HG03354 (cell line): Measurements from ENCODE around the gene ASS1.
"Not testable (repeated sequence)": the region's sequence is repeated elsewhere in the genome, so short reads cannot be mapped to it uniquely, and the experiment has no call there.

Experiments
- ATAC-seq: cut with Tn5 transposase; IDR thresholded peaks from one replicate; pipeline ENCODE4 v1.9.1; 2021; ENCODE audit warnings: mild to moderate bottlenecking; ENCODE audit not compliant: unreplicated experiment, poor library complexity, severe bottlenecking

The ASS1 gene

DNA sequence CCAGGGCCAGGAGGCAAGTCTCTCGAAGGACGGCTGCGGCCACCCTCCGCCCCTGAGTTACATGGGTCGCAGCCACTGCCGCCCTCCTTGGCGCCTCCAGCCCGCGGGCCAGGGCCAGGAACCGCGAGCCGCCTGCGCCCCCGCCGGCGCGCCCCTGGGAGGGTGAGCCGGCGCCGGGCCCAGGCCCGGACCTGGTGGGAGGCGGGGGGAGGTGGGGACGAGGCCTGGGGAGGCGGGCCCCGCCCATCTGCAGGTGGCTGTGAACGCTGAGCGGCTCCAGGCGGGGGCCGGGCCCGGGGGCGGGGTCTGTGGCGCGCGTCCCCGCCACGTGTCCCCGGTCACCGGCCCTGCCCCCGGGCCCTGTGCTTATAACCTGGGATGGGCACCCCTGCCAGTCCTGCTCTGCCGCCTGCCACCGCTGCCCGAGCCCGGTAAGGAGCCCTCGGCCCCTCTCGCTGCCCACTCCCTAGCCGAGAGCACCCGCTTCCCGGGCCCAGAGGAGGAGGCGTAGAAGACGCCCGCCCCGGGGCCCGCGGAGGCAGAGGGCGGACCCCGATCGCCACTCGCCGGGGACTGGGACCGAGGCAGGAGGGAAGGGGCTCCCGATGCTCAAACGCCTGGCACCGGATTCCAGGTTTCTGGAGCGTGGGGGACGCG lies at the start of gene ASS1:
Gene ASS1, plus strand, starts transcription at position 397 of the 657 bp plus-strand sequence. CDS start 7,268 bp downstream, outside the sequence.
- no peak for ATAC-seq

DNA sequence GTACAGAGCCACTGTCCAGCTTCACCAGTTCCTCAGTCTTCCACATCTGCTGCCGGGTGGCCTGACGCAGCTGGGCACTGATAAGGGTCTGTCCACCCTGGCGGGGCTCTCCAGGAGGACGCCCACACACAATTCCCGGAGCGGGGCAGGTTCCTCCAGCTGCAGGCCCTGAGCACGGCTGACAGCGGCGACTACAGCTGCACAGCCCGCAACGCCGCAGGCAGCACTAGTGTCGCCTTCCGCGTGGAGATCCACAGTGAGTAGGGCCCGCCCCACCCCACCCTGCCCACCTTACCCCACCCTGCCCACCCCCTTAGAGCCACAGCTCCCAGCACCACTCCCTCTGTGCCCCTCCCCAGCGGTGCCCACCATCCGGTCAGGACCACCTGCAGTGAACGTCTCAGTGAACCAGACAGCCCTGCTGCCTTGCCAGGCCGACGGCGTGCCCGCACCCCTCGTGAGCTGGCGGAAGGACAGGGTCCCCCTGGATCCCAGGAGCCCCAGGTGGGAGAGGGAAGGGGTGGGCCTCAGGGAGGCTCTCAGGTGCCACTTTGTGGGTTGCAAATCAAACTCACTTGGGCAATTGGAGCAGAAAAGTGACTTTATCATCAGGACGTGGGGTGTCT lies 48.8 kb upstream of the ASS1 start:
- no peak for ATAC-seq

DNA sequence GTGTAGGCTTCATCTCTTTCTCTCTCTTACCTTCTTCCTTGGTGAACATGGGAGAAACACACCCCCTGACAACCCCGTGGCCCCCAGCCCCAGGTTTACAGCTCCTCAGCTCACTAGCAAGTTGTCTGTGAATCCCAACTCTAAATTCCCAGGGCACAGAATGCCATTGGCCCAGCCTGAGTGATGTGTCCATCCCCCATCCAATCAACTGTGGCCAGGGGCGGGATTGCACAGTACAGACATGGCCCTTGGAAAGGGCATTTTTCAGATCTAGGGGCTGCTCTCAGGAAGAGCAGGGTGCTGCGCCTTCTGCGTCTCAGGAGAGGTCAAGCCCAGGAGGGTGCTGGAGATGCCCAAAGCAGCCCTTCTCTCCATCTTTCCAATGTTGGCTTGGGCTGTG lies 48.2 kb upstream of the ASS1 start:
- ATAC-seq: no peak

DNA sequence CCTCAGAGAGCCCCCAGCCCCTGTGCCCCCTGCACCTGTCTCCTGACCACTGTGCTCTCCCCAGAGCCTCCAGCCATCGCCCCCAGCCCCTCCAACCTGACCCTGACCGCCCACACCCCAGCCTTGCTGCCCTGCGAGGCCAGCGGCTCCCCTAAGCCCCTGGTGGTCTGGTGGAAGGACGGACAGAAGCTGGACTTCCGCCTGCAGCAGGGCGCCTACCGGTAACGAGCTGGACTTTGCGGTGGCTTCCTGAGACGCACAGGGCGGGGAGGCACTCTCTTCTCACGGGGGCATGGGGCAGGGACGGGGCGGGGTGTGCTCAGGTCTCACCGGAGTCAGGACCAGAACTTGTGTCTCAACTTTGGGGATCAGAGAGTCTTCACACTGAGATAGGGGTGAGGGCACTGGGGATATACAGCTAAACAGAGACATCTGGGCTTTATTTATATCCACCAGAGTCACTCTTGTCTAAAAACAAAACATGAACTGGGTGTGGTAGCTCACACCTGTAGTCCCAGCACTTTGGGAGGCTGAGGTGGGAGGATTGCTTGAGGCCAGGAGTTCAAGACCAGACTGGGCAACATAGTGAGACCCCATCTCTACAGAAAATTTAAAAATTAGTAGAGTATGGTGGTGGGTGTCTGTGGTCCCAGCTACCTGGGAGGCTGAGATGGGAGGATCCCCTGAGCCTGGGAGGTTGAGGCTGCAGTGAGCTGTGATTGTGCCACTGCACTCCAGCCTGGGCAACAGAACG lies 46.1 kb upstream of the ASS1 start:
- ATAC-seq: no peak

DNA sequence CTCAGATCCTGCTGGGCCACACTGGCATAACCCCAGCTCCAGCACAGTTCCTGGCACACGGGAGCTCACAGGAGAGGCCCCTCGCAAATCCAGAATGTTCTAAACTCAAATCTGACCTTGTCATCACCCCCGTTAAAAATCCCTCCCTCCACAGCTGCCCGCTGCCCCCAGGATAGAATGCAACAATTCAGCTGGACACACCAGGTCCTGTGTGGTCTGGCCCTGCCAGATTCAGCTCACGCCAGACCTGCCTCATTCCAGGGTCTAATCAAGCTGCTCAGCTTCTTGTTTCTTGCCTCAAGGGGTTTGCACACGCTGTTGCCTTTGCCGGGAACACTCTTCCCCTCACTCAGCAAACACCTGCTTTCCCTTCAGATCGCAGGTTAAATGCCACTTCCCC lies 45.0 kb upstream of the ASS1 start:
- ATAC-seq: no peak

DNA sequence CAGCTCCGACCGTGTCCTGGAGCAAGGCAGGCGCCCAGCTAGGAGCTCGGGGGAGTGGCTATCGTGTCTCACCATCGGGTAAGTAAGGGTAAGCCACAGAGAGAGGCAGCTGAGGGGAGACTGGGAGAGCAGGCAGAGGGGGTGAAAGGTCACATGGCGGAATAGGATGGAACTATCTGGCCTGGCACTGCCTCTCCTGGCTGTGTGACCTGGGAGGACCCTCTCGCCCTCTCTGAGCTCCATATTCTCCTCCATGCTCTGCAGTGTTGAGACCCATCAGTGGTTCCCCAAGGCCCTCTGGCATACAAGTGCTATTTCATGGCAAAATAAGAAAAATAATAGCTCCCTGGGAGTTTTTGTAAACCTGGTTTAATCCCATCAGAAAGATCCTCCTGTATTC lies 43.9 kb upstream of the ASS1 start:
- ATAC-seq: no peak

DNA sequence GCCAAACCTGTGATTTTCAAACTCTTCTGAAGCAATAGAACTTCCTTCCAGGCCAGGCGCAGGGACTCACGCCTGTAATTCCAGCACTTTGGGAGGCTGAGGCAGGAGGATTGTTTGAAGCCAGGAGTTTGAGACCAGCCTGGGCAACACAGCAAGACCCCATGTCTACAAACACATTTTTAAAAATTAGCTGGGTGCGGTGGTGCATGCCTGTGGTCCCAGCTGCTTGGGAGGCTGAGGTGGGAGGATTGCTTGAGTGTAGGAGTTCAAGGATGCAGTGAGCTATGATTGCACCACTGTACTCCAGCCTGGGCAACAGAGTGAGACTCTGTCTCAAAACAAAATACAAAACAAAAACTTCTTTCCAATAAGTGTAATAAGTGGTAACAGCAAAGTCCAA lies 43.0 kb upstream of the ASS1 start:
- not testable (repeated sequence) for ATAC-seq

DNA sequence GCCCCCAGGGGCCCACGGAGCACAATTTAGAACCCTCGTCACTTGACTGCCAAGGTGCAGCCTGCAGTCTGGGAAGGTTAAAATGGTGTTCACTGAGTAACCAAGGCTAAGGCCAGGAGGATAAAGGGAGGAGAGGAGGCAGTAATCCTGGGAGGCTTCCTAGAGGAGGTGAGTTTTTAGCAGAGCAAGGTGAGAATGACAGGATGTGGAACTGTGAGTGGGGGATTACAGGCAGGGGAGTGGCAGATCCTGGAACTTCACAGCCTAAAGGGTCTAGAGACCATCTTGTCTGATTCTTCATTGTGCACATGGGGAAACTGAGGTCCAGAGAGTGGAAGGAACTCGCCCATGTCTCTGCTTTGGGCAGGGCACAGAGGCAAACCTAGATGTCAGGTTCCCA lies 42.5 kb upstream of the ASS1 start:
- no peak for ATAC-seq

DNA sequence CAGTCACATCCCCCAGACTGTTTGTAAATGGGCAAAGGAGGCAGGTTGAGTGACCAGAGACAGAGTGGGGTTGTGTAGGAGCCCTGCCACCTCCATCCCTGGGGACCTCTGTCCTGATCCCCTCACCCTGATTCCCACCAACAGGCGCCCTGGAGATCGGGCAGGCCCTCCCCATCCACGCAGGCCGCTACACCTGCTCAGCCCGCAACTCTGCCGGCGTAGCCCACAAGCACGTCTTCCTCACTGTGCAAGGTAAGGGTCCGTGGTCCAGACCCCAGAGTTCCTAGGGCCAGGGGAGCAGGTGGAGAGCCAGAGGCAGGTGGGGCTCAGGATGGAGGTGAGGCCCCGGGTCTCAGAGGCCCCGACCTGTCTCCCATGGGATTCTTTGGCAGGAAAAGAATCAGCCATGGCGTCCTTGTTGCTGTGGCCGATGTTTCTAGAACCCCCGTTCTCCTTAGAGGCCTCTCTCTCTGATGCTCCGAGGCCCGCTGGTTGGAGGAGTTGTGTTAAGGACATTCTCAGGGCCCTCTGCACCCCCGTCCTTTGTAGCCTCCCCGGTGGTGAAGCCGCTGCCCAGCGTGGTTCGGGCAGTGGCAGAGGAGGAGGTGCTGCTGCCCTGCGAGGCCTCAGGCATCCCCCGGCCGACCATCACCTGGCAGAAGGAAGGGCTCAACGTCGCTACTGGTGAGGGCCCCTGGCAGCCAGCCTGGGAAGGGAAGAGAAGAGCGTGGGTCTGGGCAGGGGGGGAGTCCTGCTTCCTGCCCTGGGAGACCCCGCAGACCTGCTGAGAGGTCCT lies 41.9 kb upstream of the ASS1 start:
- no peak for ATAC-seq

DNA sequence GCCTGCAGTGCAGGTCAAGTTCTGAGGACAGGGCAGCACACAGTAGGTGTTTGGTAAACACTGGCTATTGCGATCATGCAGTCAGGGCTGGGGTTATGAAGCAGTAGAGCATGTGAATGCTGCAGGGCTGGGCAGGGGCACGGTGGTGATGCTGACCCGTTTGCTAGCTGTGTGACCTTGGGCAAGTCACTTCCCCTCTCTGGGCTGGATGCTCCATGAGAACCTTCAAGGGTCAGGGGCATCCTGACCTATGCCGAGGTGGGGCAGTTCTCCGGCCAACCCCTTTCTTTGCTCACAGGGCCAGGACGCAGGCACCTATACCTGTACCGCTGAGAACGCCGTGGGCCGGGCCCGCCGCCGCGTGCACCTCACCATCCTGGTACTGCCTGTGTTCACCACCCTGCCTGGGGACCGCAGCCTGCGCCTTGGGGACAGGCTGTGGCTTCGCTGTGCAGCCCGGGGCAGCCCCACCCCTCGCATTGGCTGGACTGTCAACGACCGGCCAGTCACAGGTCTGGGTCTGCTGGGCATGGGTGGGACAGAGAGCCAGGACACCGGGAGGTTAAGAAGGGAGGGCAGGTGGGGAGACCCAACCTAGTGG lies 39.0 kb upstream of the ASS1 start:
- no peak for ATAC-seq

DNA sequence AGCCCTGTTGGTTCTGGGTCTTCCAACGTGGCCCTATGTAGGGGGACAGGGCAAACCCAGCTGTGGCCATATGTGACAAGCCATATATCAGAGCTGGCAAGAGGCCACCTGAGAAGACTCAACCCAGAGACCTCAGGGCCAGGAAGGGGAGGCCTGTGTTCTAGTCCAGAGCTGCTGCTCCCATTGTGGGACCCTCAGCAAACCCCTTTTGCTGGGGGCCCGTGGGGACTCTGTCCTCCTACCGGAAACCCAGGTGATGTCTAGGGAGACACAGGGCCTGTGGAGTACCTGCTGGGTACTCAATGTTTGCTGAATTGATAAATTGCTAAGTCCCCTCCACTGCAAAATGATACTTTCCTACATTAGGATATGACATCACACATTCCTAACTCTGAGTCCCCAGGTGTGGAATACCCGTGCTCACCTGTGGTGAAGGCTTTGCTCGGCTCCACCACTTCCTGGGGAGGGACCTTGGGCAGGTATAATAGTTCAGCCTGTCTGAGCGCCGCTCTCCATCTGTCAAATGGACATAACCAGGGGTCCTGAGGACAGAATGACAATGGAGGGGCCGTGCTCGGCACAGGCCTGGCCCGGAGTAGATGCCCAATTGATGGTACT lies 38.4 kb upstream of the ASS1 start:
- ATAC-seq: no peak

DNA sequence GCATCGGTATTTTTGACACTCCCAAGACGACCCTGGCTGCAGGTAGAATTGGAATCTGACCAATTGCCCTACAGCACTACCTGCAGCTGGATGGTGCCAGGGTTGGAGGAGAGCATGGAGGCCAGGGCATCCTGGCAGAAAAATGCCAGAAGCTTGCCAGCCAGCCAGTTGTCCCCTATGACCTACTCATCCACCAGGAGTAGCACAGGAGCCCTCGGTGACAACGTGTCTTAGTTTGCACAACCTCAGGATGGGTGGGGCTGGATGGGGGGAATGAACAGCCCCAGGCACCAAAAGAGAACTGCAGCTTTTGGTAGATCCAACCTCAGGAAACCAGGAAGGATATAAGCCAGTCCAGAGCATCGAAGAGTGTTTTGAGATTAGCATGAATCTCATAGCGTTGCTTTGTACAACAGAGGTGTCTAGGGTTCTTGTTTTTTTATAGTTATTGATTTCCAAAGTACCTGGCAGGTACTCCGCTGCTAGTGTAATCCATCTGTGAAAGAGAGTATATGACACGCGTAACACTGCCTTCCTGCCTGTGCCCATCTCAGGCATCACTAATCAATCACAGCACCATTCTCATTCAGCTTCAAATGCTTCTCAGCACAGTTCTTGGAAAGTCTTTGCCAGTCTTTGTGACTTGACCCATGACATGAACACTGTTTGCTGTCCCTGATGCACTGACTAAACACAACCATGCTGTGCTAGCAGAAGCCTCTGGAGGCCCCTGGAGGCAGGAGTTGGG lies 36.7 kb upstream of the ASS1 start:
- no peak for ATAC-seq

DNA sequence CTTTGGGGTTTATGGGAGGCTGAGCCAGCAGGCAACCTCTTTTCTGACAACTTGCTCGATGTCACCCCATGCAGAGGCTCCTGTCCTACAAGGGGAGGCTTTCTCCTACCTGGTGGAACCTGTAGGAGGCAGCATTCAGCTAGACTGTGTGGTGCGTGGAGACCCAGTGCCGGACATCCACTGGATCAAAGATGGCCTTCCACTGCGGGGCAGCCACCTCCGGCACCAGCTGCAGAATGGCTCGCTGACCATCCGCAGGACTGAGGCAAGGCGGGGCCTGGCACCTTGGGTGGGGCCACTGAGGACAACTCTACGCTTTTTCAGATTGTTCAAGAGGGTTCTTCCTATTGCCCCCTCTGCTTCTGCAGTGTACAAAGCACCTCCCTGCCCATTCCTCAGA lies 36.1 kb upstream of the ASS1 start:
- no peak for ATAC-seq

DNA sequence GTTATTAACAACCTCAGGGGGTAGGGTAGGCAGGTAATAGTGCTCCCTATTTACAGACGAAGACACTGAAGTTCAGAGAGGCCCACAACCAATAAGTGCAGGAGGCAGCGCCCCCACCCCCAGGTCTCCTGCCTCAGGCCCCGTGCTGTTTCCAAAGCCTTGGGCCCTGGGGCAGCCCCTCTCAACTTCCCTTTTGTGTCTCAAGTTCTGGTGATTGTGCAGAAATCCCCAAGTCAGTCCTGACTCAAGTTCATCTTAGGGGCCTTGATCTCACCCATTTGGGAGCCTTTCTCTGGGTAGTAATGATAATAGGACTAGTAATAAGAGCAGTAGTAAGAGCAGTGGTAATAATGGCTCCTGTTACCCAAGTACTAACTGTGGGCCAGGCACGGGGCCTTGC lies 35.5 kb upstream of the ASS1 start:
- ATAC-seq: no peak

DNA sequence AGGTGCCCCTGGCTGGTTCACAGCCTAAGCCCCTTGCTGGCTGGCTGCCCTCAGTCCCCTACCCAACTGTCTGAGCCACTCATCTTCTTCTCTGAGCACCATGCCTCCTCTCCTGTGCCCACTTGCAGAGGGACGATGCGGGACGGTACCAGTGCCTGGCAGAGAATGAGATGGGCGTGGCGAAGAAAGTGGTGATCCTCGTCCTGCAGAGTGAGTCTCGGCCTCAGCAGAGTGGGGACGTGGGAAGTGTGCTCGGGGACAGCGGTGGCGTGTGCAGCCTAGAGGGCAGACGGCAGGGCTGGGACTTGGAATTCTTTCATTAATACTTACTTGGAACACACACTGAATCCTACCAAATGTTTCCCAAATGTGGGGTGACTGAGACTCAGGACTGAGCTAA lies 34.3 kb upstream of the ASS1 start:
- no peak for ATAC-seq

DNA sequence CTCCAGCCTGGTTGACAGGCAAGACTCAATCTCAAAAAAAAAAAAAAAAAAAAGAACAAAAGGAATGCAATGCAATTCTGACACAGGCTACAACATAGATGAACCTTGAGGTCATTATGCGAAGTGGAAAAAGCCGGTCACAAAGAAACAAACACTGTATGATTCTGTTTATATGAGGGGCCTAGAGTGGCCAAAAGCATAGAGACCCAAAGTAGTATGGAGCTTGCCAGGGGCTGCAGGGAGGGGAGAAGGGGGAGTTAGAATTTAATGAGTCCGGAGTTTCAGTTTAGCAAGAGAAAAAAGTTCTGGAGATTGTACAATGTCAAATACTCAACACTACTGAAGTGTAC lies 33.2 kb upstream of the ASS1 start:
- no peak for ATAC-seq

DNA sequence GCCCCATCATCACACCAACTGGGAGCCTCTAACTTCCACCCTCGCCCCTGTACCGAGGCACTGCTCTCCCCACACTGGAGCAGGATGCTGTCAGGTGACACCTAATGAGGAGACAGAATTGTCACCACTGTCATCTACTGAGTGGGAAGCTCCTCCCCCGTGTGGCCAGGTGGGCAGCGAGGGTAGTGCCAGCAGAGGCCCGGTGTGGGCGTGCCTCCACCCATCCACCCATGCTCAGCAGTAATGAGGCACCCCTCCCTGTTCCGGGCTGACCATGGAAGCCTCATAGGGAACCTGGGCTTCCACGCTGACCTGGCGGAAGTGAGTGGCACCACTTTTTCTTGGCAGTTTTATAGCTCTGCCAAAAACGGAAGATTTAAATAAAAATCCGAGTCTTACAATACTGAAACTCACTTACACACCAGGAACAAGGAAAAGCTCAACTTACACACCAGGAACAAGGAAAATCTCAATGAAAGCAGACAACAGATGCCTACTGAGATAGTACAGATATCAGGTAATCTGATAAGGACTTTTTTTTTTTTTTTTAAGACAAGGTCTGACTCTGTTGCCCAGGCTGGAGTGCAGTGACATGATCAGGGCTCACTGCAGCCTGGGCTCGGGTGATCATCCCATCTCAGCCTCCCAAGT lies 30.6 kb upstream of the ASS1 start:
- no peak for ATAC-seq

DNA sequence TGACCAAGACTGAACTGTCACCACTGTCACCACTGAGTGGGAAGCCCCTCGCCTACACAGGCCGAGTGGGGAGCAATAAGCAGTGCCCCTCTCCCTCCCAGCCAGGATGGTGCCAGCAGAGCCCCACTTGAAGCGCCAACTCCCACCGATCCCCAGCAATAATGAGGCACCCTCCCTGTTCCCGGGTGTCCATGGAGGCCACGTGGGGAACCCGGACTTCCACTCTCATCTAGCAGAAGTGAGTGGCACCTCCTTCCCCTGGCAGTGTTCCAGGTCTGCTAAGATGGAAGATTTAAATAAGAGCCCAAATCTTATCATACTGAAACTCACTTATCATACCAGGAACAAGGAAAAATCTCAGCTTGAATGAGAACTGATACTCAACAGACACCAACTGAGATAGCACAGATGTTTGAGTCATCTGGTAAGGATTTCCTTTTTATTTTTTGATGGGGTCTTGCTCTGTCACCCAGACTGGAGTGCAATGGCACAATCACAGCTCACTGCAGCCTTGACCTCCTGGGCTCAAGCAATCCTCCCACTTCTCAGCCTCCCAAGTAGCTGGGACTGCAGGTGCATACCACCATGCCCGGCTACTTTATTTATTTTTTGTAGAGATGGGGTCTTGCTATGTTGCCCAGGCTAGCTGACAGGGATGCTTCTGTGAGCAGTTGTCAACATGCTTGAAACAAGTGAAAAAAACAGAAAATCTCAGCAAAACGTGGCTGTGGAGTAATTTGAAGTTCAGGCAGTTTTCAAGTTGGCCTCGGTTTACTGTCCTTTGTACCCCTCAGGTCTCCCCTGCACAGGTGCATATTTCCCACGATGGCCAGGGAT lies 29.6 kb upstream of the ASS1 start:
- ATAC-seq: no peak
